A673 (cell line): ENCODE results near the gene COG4. TPM values are rescaled to one million over a fixed set of nuclear protein-coding genes. Genes with fewer than 3 reads are reported as not detected.

ENCODE experiments used
- BruUV-seq: library from RNA; stranded (reverse); fragments of 400-500 nt; replicated peaks from 2 replicates; lab custom pipeline; 2021; lab: Mats Ljungman, UMichigan
- CTCF ChIA-PET: fragments of 300-600 bp; sonication (Branson Sonifier 250); formaldehyde crosslinking; loops from one replicate; lab custom pipeline; 2022; ENCODE audit warnings: antibody characterized with exemption; lab: Charles Lee
- POLR2A ChIA-PET: fragments of 300-600 bp; sonication (Branson Sonifier 250); formaldehyde crosslinking; loops from one replicate; lab custom pipeline; 2022; ENCODE audit warnings: antibody characterized with exemption; ENCODE audit not compliant: low non-redundant PET; lab: Charles Lee
- DNase-seq: peaks from one replicate; pipeline ENCODE4 v3.0.0-alpha.2; 2015; ENCODE audit warnings: low spot score
- H3K27ac ChIP-seq: fragments of 200-600 bp; sonication (generic); 2 replicates; pipeline ENCODE4 v1.5.1; 2016; ENCODE audit warnings: mixed run types, low read depth, mild to moderate bottlenecking, mixed read lengths, antibody characterized with exemption, low read length; ENCODE audit not compliant: poor library complexity, severe bottlenecking
- H3K27me3 ChIP-seq: fragments of 200-600 bp; sonication (generic); replicated peaks from 2 replicates; pipeline ENCODE4 v1.6.1; 2017; ENCODE audit warnings: mixed run types, low read depth, mild to moderate bottlenecking, mixed read lengths, antibody characterized with exemption, low read length; ENCODE audit not compliant: insufficient read depth, poor library complexity
- H3K36me3 ChIP-seq: fragments of 200-600 bp; sonication (generic); 2 replicates; pipeline ENCODE4 v1.6.1; 2016; ENCODE audit warnings: mixed run types, mild to moderate bottlenecking, mixed read lengths, antibody characterized with exemption, low read length; ENCODE audit not compliant: insufficient read depth, poor library complexity, severe bottlenecking
- H3K4me1 ChIP-seq: fragments of 200-600 bp; sonication (generic); 2 replicates; pipeline ENCODE4 v1.6.1; 2017; ENCODE audit warnings: mixed run types, mild to moderate bottlenecking, mixed read lengths, antibody characterized with exemption, low read length; ENCODE audit not compliant: insufficient read depth, poor library complexity, severe bottlenecking
- H3K4me3 ChIP-seq: fragments of 200-600 bp; sonication (generic); 2 replicates; pipeline ENCODE4 v1.5.1; 2016; ENCODE audit warnings: low read depth, mixed run types, mild to moderate bottlenecking, mixed read lengths, low read length; ENCODE audit not compliant: poor library complexity, severe bottlenecking
- H3K9me3 ChIP-seq: fragments of 200-600 bp; sonication (generic); 2 replicates; pipeline ENCODE4 v1.6.1; 2016; ENCODE audit warnings: mixed run types, low read depth, mild to moderate bottlenecking, mixed read lengths, antibody characterized with exemption, low read length; ENCODE audit not compliant: poor library complexity, severe bottlenecking
- EZH2 ChIP-seq: fragments of 200-600 bp; sonication (generic); IDR thresholded peaks from 2 replicates; pipeline ENCODE4 v1.6.1; 2017; ENCODE audit warnings: borderline replicate concordance, low read depth, mild to moderate bottlenecking, mixed read lengths, antibody characterized with exemption, low read length; ENCODE audit not compliant: poor library complexity, severe bottlenecking
- intact Hi-C: fragments of 100-400 bp; cut with micrococcal nuclease; formaldehyde crosslinking; loops from one replicate; pipeline ENCODE4 v1.10.0; 2022; ENCODE audit not compliant: unreplicated experiment
- total RNA-seq: library from RNA; stranded (reverse); gene quantifications from 2 replicates; pipeline ENCODE4 v1.2.3, GENCODE V29; 2021
- TF ChIP-seq, protein P1 (sequence below): fragments of 300-800, 200-600 bp; sonication (generic); conservative IDR thresholded peaks from 2 replicates; pipeline ENCODE4 v1.5.1; 2017; ENCODE audit warnings: low read depth, mild to moderate bottlenecking, antibody characterized with exemption, low read length, moderate library complexity, mixed read lengths

COG4 gene
- total RNA-seq, 1 experiment from 2014 or later, result 68.6 TPM

DNA sequence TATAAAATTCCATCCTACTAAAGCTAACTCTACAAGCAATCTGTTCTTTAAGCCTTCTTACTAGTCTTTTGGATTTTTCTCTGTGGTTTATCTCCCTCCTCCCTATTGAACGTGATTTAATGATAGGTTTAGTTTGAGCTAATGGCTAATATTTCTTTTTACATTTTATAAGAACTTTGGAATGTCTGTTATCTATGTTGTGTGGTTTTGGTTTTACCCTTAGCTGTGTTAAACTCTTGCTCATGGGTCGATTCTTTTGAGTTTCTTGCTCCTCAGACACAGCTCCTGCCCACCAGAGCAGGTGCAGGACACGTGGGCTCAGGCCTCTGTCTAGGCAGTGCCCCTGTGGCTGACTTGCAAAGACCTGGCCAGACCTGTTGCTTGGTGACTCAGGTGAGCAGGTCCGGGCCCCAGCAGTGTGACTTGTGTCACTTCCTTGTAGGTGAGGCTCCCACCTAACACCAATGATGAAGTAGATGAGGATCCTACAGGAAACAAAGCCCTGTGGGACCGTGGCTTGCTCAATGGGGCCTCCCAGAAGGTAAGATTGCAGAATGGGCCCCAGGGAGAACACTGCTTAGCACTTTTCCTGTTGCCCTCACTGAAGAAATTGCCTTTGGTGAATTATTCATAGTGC is 45.4 kb upstream of the COG4 start:
- peaks cover 99% of the 10 kb centered on the region for H3K36me3 ChIP-seq
- ChIA-PET POLR2A (no interaction called here), CTCF (no interaction called here)
- H3K27ac ChIP-seq, result no peak overlapping the region
- H3K9me3 ChIP-seq, result no peaks in the 10 kb centered on the region
- DNase-seq, result no peak
- H3K4me3 ChIP-seq, result no peak overlapping the region
- H3K4me1 ChIP-seq, result peaks cover 8% of the 10 kb centered on the region
- no peak for TF ChIP-seq EZH2
- TF ChIP-seq, protein P1, sequence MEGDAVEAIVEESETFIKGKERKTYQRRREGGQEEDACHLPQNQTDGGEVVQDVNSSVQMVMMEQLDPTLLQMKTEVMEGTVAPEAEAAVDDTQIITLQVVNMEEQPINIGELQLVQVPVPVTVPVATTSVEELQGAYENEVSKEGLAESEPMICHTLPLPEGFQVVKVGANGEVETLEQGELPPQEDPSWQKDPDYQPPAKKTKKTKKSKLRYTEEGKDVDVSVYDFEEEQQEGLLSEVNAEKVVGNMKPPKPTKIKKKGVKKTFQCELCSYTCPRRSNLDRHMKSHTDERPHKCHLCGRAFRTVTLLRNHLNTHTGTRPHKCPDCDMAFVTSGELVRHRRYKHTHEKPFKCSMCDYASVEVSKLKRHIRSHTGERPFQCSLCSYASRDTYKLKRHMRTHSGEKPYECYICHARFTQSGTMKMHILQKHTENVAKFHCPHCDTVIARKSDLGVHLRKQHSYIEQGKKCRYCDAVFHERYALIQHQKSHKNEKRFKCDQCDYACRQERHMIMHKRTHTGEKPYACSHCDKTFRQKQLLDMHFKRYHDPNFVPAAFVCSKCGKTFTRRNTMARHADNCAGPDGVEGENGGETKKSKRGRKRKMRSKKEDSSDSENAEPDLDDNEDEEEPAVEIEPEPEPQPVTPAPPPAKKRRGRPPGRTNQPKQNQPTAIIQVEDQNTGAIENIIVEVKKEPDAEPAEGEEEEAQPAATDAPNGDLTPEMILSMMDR, result no peak
- BruUV-seq, result no TSS peak
- no peaks in the 10 kb centered on the region for H3K27me3 ChIP-seq
- intact Hi-C loops, result no loop called here

DNA sequence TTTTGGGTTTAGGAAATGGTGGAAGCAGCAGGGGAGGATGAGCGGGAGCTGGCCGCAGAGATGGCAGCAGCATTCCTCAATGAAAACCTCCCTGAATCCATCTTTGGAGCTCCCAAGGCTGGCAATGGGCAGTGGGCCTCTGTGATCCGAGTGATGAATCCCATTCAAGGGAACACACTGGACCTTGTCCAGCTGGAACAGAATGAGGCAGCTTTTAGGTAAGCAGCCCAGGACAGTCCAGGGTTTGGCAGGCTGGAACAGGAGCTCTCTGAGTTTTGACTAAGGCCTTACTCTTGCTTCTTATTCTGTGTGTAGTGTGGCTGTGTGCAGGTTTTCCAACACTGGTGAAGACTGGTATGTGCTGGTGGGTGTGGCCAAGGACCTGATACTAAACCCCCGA is 41.7 kb upstream of the COG4 start:
- Histone ChIP-seq H3K27ac (no peak overlapping the region), H3K9me3 (no peaks in the 10 kb centered on the region), H3K4me1 (no peaks in the 10 kb centered on the region), H3K36me3 (peaks cover 99% of the 10 kb centered on the region), H3K4me3 (no peak overlapping the region), H3K27me3 (no peaks in the 10 kb centered on the region)
- CTCF ChIA-PET, result no interaction called here
- no peak for TF ChIP-seq EZH2
- BruUV-seq, result no TSS peak
- POLR2A ChIA-PET, result no interaction called here
- DNase-seq, result no peak
- intact Hi-C loops, result no loop called here

- Histone ChIP-seq H3K4me3 (no peak overlapping the region), H3K27ac (no peak overlapping the region), H3K36me3 (peaks cover 99% of the 10 kb centered on the region), H3K9me3 (no peaks in the 10 kb centered on the region), H3K4me1 (no peaks in the 10 kb centered on the region), H3K27me3 (no peaks in the 10 kb centered on the region)
- no TSS peak for BruUV-seq
- POLR2A ChIA-PET, result no interaction called here
- no peak for DNase-seq
- CTCF ChIA-PET, result no interaction called here
- intact Hi-C loops, result loop anchor here (5.0 kb wide), 1 partner anchor 296 kb away; no protein-coding TSS in a partner anchor
- TF ChIP-seq, protein P1, result no peak
- TF ChIP-seq EZH2, result no peak
Measured at GRCh38 chr16:70563636-70564035, 40.3 kb upstream of the COG4 start.

- TF ChIP-seq EZH2, result no peak
- TF ChIP-seq, protein P1, result no peak
- Histone ChIP-seq H3K36me3 (peaks cover 99% of the 10 kb centered on the region), H3K4me3 (no peak overlapping the region), H3K4me1 (no peaks in the 10 kb centered on the region), H3K9me3 (no peaks in the 10 kb centered on the region), H3K27ac (no peak overlapping the region), H3K27me3 (no peaks in the 10 kb centered on the region)
- no TSS peak for BruUV-seq
- CTCF ChIA-PET, result no interaction called here
- no peak for DNase-seq
- POLR2A ChIA-PET, result no interaction called here
- intact Hi-C loops, result loop anchor here (5.0 kb wide), 1 partner anchor 294 kb away; no protein-coding TSS in a partner anchor
Measured at GRCh38 chr16:70561623-70562022, 38.3 kb upstream of the COG4 start.
